ENCODE data around the gene RSKR.
"Not testable (repeated sequence)": the region's sequence is repeated elsewhere in the genome, so short reads cannot be mapped to it uniquely, and the experiment has no call there.

RSKR gene

GRCh38 chr17:28634206-28634865, 20.4 kb upstream of the RSKR start:
- no peak for DNase-seq (ENCODE audit: low read depth, low spot score)
- no peak overlapping the region for H3K4me3 ChIP-seq (ENCODE audit: low read length)

DNA sequence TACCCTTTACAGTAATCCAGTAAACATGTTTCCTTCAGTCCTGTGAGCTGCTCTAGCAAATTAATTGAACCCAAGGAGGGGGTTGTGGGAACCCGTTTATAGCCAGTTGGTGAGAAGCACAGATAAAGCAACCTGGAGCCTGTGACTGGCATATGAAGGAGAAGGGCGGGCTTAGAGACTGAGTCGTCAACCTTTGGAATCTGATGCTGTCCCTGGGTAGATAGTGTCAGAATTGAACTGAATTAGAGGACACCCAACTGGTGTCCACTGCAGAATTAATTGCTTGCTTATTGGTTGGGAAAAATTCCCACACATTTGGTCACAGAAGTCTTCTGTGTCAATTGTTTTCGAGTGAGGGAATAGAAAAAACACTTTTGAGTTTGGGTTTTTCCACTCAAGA, 12.8 kb upstream of the RSKR start:
- no peak for DNase-seq (ENCODE audit: low read depth, low spot score)

DNA sequence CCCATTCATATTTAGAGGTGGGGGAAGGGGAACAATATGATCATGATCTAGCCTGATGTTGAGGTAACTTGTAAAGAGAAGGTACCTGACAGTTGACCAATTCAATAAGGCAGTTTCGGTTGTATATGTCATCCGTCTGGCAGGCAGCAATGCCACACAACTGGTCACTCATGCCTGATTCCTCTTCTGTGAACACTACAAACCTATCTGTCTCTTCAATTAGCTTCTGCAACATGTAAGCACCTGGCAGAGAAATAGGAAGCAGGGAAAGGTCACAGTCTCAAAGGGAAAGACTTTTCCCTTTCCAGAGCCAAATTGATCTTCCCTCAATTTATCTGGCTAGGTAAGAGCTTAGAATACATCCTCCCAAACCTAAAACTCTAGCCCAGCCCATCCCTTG, 10.2 kb upstream of the RSKR start:
- no peak overlapping the region for H3K4me3 ChIP-seq (ENCODE audit: low read length)
- DNase-seq (ENCODE audit: low read depth, low spot score): no peak

More for the DNA sequence above, 12.8 kb upstream of the RSKR start:
- H3K4me3 ChIP-seq (ENCODE audit: low read length): no peak overlapping the region

DNA sequence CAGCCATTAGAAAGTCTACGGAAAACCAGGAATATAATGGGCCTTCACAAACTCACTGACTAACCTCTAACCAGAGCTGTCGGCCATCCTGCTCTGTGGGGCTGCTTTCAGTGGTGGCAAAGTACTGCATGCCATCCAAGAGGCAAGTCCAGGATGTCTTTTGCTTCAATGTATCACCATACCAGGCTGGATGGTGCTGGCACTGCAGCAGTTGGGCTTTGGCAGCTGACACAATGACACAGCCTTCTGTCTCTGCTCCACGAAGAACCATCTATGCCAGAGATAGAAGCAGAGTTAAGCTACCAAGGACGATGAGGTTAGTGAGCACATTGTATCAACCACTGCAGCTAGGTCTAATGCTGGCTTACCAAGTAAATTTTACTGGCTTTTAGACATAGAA, 9.7 kb upstream of the RSKR start:
- no peak for DNase-seq (ENCODE audit: low read depth, low spot score)
- H3K4me3 ChIP-seq (ENCODE audit: low read length): no peak overlapping the region

DNA sequence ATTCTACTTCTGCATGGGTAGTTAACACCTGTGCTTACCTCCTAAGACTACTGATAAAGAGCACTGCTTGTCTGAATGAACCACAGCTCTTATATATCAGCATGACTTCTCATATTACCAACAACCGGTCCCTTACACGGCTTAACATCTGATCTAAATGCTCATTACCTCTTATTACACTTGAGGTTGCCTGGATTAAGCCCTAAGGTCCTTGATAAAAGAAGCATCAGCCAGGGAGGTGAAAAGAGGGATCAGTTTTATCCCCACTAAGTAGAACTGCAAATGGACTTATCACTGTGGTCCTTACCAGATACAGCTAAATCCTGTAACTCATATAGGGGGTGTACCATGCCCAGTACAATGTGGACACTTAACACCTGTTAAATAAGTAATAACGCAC, 8.2 kb upstream of the RSKR start:
- H3K4me3 ChIP-seq (ENCODE audit: low read length): no peak overlapping the region
- DNase-seq (ENCODE audit: low read depth, low spot score): no peak

- no peak for DNase-seq (ENCODE audit: low read depth, low spot score)
- H3K4me3 ChIP-seq (ENCODE audit: low read length): no peak overlapping the region
These were observed 6.0 kb upstream of the RSKR start for GRCh38 chr17:28620010-28620409.

GRCh38 chr17:28618464-28618863, 4.5 kb upstream of the RSKR start:
- no peak for DNase-seq (ENCODE audit: low read depth, low spot score)

GRCh38 chr17:28616281-28616680, 2.3 kb upstream of the RSKR start:
- H3K4me3 ChIP-seq (ENCODE audit: low read length): no peak overlapping the region
- no peak for DNase-seq (ENCODE audit: low read depth, low spot score)

More at GRCh38 chr17:28618464-28618863, 4.5 kb upstream of the RSKR start:
- no peak overlapping the region for H3K4me3 ChIP-seq (ENCODE audit: low read length)

- no peak overlapping the region for H3K4me3 ChIP-seq (ENCODE audit: low read length)
- DNase-seq (ENCODE audit: low read depth, low spot score): no peak
These were observed 1.4 kb upstream of the RSKR start for GRCh38 chr17:28615260-28615940.

- DNase-seq (ENCODE audit: low read depth, low spot score): peak; percentile 32
- H3K4me3 ChIP-seq (ENCODE audit: low read length): no peak overlapping the region
These were observed 781 bp downstream of the RSKR start for GRCh38 chr17:28612936-28613872.

- DNase-seq (ENCODE audit: low read depth, low spot score): no peak
- no peak overlapping the region for H3K4me3 ChIP-seq (ENCODE audit: low read length)
These were observed 1.5 kb downstream of the RSKR start for GRCh38 chr17:28612531-28612930.

GRCh38 chr17:28610376-28610775, 3.6 kb downstream of the RSKR start:
- no peak overlapping the region for H3K4me3 ChIP-seq (ENCODE audit: low read length)
- DNase-seq (ENCODE audit: low read depth, low spot score): no peak

DNA sequence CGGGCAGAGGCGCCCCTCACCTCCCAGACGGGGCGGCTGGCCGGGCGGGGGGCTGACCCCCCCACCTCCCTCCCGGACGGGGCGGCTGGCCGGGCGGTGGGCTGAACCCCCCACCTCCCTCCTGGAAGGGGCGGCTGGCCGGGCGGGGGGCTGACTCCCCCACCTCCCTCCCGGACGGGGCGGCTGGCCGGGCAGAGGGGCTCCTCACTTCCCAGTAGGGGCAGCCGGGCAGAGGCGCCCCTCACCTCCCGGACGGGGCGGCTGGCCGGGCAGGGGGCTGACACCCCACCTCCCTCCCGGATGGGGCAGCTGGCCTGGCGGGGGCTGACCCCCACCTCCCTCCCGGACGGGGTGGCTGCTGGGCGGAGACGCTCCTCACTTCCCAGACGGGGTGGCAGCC, 10.0 kb downstream of the RSKR start:
- not testable (repeated sequence) for H3K4me3 ChIP-seq (ENCODE audit: low read length); DNase-seq (ENCODE audit: low read depth, low spot score)

- DNase-seq (ENCODE audit: low read depth, low spot score): peak; percentile 40
- H3K4me3 ChIP-seq (ENCODE audit: low read length): peak overlapping the region; percentile 92
These were observed 14.4 kb downstream of the RSKR start for GRCh38 chr17:28599311-28600184.

DNA sequence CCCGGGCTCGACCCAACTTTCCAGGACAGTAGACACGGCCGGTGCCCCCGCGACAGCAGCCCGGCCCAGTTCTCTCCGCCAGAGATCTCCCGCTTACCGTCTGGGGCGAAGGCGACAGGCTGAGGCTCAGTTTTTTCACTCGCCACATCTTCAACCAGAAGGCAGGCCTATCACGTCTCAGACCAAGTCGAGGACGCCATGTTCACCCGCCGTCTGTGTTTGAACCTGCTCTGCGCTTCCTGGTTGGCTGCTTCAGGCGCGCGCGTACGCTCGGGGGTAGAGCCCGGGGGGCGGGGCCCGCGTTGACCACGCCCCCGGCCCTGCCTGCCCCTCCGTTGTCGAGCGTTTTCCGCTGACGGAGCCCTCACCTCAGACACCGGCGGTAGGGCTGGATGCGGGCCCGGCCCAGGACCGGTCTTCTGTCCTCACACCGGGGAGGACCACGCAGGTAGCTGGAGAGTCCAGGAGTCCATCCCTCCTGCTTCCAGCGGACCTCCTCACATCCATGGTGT, 15.1 kb downstream of the RSKR start, which contains the start of gene SPAG5:
TSS of gene SPAG5 (minus strand) at position 227 of the 512 bp plus-strand sequence. CDS start at position 148, 79 bp downstream.
- DNase-seq (ENCODE audit: low read depth, low spot score): peak; percentile 93
- H3K4me3 ChIP-seq (ENCODE audit: low read length): peak within 1 kb of the TSS; percentile 92

DNA sequence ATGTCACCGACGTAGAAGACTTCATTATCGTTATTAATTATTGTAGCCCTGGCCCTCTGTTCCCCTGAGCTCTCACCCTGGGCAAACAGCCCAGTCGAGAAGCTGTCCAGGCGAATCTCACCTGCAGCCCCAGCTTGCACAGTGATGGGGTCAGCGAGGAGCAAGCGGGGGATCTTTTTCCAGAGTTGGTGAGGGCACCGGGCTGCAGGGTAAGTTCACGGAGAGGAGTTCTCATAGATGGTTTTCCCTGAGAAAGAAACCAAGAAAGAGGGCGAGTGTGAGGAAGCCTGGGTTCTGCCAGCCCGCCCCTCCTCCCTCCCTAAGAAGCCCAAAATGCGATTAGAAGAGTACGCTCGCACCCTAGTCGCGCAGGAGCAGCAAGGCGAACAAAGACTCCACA, 15.6 kb downstream of the RSKR start:
- DNase-seq (ENCODE audit: low read depth, low spot score): no peak
- H3K4me3 ChIP-seq (ENCODE audit: low read length): peak overlapping the region; percentile 92

GRCh38 chr17:28597606-28598383, 16.2 kb downstream of the RSKR start:
- no peak for DNase-seq (ENCODE audit: low read depth, low spot score)
- H3K4me3 ChIP-seq (ENCODE audit: low read length): peak overlapping the region; percentile 92

- H3K4me3 ChIP-seq (ENCODE audit: low read length): no peak overlapping the region
- DNase-seq (ENCODE audit: low read depth, low spot score): no peak
These were observed 21.7 kb downstream of the RSKR start for GRCh38 chr17:28592260-28592659.

All from Jurkat, Clone E6-1 (cell line).